WTC11 (cell line): Measurements from ENCODE around the gene PCDHGA8.

Experiments
- CTCF ChIP-seq: fragments of 200-600 bp; IDR thresholded peaks from 2 replicates; pipeline ENCODE4 v1.8.0; 2022; ENCODE audit warnings: antibody characterized with exemption
- ESRRA ChIP-seq: sonication (generic); formaldehyde crosslinking; IDR thresholded peaks from 2 replicates; pipeline ENCODE4 v1.8.1; 2022; ENCODE audit warnings: mild to moderate bottlenecking, missing genetic modification reagents, borderline replicate concordance
- GRHL2 ChIP-seq: fragments of 250-450 bp; sonication (Bioruptor Pico); IDR thresholded peaks from 2 replicates; pipeline ENCODE4 v1.8.0; 2022; ENCODE audit warnings: mild to moderate bottlenecking, moderate library complexity; ENCODE audit not compliant: insufficient replicate concordance, severe bottlenecking
- JUN ChIP-seq: sonication (generic); formaldehyde crosslinking; IDR thresholded peaks from 2 replicates; pipeline ENCODE4 v1.8.0; 2023; ENCODE audit warnings: mild to moderate bottlenecking, missing genetic modification reagents
- MLX ChIP-seq: sonication (generic); formaldehyde crosslinking; IDR thresholded peaks from 2 replicates; pipeline ENCODE4 v1.8.1; 2023; ENCODE audit warnings: mild to moderate bottlenecking, missing genetic modification reagents, moderate library complexity
- NFE2L1 ChIP-seq: sonication (generic); formaldehyde crosslinking; IDR thresholded peaks from 2 replicates; pipeline ENCODE4 v1.8.1; 2023; ENCODE audit warnings: missing genetic modification reagents
- PREB ChIP-seq: sonication (generic); formaldehyde crosslinking; IDR thresholded peaks from 2 replicates; pipeline ENCODE4 v1.8.1; 2022; ENCODE audit warnings: mild to moderate bottlenecking, missing genetic modification reagents, moderate library complexity, borderline replicate concordance
- TCF7 ChIP-seq: sonication (generic); formaldehyde crosslinking; IDR thresholded peaks from 2 replicates; pipeline ENCODE4 v1.8.0; 2022; ENCODE audit warnings: mild to moderate bottlenecking, low read depth, missing genetic modification reagents, moderate library complexity
- TEAD4 ChIP-seq: sonication (generic); formaldehyde crosslinking; IDR thresholded peaks from 2 replicates; pipeline ENCODE4 v1.8.0; 2022; ENCODE audit warnings: mild to moderate bottlenecking, missing genetic modification reagents
- USF2 ChIP-seq: sonication (generic); formaldehyde crosslinking; IDR thresholded peaks from 2 replicates; pipeline ENCODE4 v1.8.1; 2023; ENCODE audit warnings: mild to moderate bottlenecking, missing genetic modification reagents, moderate library complexity
- ZNF121 ChIP-seq: sonication (generic); formaldehyde crosslinking; IDR thresholded peaks from 2 replicates; pipeline ENCODE4 v1.8.0; 2023; ENCODE audit warnings: missing genetic modification reagents

DNA sequence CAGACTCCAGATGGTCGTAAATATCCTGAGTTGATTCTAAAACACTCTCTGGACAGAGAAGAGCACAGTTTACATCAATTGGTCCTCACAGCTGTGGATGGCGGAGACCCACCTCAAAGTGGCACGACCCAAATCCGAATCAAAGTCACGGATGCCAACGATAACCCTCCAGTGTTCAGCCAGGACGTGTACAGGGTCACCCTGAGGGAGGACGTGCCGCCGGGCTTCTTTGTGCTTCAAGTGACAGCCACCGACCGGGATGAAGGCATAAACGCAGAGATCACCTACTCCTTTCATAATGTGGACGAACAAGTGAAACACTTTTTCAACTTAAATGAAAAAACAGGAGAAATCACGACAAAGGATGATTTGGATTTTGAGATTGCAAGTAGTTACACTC lies 31.7 kb upstream of the PCDHGA8 start:
- TF ChIP-seq CTCF, result no peak
- TF ChIP-seq TCF7, result no peak
- TF ChIP-seq GRHL2, result no peak
- no peak for TF ChIP-seq MLX (CRISPR knock-in tag)
- no peak for TF ChIP-seq TEAD4 (CRISPR knock-in tag)
- no peak for TF ChIP-seq ESRRA
- TF ChIP-seq ZNF121, result no peak
- no peak for TF ChIP-seq USF2 (CRISPR knock-in tag)
- TF ChIP-seq PREB (CRISPR knock-in tag), result no peak
- no peak for TF ChIP-seq JUN (CRISPR knock-in tag)
- no peak for TF ChIP-seq NFE2L1 (CRISPR knock-in tag)
